Heart left ventricle (tissue), 13 donors: Measurements from ENCODE around the gene KIAA1217.

ENCODE experiments used
- POLR2A ChIP-seq, 2 donors: fragments of 450-650 bp; IDR thresholded peaks; one replicate each; pipeline ENCODE4 v1.6.1; 2017; ENCODE audit warnings: antibody characterized with exemption in 2 of 2, mild to moderate bottlenecking in 2 of 2, moderate library complexity in 2 of 2
- TF ChIP-seq, protein P1 (sequence below), 12 donors: fragments of 200-600 bp; sonication (generic) in 4 of 12; IDR thresholded peaks; one replicate each; pipeline versions ENCODE4 v1.5.0 to v1.8.0; 2018 to 2022; ENCODE audit warnings: antibody characterized with exemption in 12 of 12, mild to moderate bottlenecking in 5 of 12
- donor health status: ischemic (EF 13 %, LVEDD 7.1; RV severe dilation, severe dysfunction).
- donor health status: DM: no; HTN: yes; CAD: no.
- donor health status: DM: no; HTN: no; CAD: no.
- donor health status: ischemic (EF 25% LVEDD 6.9; RV normal size, moderate dysfunction).
- donor health status: ischemic (EF 25% LVEDD 5.7; RV mildly dilated, moderate dysfunction).
- donor health status: ischemic (EF 35%, LVEDD 5.7; RV mildly dilated, moderate dysfunction).
- donor health status: nonischemic (EF 11% LVEDD 7.7; RV severe dilation, severe dysfunction).
- donor health status: DM: yes; HTN: yes; CAD: no.
- donor health status: PGD.
- donor health status: ischemic (EF 29% LVEDD 5.4; RV normal size, mild dysfunction).
- donor health status: nonischemic (EF 23%, LVEDD 6.1; RV moderate dilation, normal function).

DNA sequence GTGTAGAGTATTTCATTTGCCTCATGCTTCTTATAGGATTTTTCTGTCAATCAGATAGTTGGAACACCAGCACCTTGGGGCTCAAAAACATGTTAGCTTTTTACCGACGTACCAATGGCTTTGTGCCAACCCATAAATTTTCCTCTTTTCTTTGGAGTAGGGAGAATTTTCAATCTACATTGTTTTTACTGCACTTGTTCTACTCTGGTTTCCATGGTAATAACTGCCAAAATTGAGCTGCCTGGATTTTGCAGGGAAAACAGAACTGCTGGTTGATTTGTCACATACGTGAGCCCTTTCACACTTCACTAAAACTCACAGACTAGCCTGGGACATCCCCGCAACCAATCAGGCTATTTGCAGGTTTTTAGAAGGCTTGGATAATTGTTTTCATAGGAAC is 325.0 kb downstream of the KIAA1217 start:
- TF ChIP-seq, protein P1, sequence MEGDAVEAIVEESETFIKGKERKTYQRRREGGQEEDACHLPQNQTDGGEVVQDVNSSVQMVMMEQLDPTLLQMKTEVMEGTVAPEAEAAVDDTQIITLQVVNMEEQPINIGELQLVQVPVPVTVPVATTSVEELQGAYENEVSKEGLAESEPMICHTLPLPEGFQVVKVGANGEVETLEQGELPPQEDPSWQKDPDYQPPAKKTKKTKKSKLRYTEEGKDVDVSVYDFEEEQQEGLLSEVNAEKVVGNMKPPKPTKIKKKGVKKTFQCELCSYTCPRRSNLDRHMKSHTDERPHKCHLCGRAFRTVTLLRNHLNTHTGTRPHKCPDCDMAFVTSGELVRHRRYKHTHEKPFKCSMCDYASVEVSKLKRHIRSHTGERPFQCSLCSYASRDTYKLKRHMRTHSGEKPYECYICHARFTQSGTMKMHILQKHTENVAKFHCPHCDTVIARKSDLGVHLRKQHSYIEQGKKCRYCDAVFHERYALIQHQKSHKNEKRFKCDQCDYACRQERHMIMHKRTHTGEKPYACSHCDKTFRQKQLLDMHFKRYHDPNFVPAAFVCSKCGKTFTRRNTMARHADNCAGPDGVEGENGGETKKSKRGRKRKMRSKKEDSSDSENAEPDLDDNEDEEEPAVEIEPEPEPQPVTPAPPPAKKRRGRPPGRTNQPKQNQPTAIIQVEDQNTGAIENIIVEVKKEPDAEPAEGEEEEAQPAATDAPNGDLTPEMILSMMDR (IDR thresholded peaks at IDR 0.05), result no peak
- no peak for TF ChIP-seq POLR2A (IDR thresholded peaks at IDR 0.05)
